Activated CD4-positive, alpha-beta T cell treated with anti-CD3 and anti-CD28 coated beads, Interleukin-10, Interleukin-2, amounts not matched to agents 100 ng/mL and 50 ng/mL, durations not matched to agents 16 hours and 8 hours (primary cell): Measurements from ENCODE around the gene SYNPO2L.
"Not testable (repeated sequence)": the region's sequence is repeated elsewhere in the genome, so short reads cannot be mapped to it uniquely, and the experiment has no call there.

Experiments
- DNase-seq: peaks from one replicate; pipeline ENCODE4 v3.0.0-alpha.2; 2020

SYNPO2L gene

DNA sequence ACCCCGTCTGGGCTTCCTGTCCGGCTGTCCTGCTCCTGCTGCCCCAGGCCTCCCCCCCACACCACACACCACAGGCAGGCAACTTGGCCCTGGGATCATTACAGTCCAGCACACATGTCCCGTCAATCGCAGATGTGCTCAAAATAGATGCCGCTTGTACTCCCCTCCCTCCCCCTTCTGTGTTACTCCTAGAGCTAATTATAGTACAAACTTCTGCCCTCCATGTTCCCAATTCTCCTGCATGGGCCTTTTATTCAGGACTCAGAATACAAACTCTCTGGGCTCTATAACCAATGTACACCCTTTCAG lies at the start of gene SYNPO2L:
Gene SYNPO2L, minus strand, starts transcription at position 40 of the 309 bp plus-strand sequence. CDS start 107 bp downstream, outside the sequence.
- DNase-seq, result no peak

DNA sequence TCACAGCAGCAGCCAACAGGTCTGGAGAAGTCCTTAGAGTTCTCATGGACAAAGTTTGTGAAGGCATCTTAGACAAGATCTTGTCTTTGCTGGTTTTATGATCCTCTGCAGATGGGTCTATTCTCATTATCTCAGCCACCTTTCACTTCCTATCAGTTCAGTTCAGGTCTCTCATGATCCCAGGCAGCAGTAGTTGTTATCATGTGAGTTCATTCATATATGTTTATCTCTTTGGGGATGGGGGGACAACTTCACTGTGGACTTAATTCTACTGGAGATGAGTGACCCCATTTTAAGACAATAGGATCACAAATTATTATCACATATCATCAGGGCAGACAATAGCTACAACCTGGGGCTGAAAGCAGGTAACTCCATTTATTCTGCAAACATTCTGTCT lies 48.1 kb upstream of the SYNPO2L start:
- not testable (repeated sequence) for DNase-seq

DNA sequence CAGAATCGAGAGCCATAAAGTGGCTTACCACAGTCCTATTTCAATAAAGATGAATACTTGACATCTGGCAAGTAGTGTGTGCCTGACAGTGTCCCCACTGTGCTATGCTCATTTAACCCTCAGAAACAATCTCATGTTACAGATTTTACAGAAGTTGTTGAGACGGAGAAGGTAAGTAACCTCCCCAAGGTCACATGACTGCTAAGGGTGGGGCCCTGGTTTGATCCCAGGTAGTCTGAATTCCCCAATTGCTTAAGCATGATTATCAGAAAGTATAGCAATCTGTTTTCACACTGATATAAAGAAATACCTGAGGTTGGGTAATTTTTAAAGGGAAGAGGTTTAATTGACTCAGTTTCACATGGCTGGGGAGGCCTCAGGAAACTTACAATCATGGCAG lies 43.0 kb upstream of the SYNPO2L start:
- DNase-seq, result not testable (repeated sequence)

DNA sequence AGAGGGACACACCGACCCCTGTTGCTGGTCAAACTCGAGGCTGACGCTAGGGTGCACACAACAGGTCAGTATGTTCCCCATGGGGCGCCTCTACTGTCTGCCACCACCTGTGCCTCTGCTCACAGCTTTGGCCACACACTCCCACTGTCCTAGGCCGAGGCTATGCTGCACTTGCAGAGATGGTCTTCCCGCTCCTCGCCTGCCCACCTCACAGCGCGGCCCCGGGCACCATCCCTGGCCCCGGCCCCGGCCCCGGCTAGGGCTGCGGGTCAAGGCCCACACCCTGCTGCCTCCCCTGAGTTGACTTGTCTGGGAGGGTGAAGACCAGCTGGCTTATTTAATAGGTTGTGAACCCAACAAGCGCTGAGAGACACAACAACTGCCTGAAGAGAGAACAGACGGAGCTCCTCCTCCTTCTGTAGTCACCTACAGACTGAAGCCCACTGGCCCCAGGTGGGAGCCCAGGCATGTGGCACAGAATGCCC lies 41.9 kb upstream of the SYNPO2L start, which contains the start of gene AGAP5:
Gene AGAP5, minus strand, starts transcription at position 435 of the 485 bp plus-strand sequence. Its CDS starts 354 bp downstream, at position 81.
- not testable (repeated sequence) for DNase-seq

- DNase-seq, result not testable (repeated sequence)
Measured at GRCh38 chr10:73695302-73695701, 39.5 kb upstream of the SYNPO2L start.

DNA sequence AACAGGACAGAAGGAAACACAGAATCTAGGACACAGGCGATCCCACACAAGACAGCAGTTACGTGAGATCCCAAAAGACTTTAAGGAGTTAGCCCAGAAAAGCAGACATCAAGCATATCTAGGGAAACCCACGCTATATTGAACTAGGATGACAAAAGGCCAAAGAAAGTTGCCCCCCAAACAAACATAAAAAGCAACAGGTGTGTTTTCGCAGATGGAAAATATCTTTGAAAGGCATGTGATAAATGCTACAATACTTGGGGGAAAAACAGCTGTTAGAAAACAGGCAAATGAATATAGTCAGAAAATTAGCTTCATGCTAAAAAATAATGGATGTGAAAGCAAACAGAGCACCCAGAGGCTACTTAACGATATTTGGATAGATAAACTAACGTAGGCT lies 34.9 kb upstream of the SYNPO2L start:
- DNase-seq, result not testable (repeated sequence)

GRCh38 chr10:73689596-73689995 lies 33.8 kb upstream of the SYNPO2L start:
- DNase-seq, result not testable (repeated sequence)

DNA sequence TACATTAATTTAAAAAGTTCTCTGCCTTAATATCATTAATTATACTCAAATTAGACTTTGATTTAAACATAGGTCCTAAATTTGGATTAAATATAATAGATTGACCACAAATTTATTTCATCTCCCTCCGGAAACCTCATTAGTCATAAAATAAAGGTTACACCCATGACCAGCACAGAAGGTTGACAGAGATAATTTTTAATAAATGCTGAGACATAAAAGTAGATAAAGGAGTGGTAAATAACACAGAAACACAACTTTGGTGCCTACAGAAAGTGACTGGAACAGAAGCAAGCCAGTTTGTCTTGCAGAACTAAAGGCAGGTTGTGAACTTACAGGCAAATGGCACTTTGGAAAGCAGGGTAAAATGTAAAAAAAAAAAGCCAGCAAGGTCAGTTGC lies 31.8 kb upstream of the SYNPO2L start:
- not testable (repeated sequence) for DNase-seq

DNA sequence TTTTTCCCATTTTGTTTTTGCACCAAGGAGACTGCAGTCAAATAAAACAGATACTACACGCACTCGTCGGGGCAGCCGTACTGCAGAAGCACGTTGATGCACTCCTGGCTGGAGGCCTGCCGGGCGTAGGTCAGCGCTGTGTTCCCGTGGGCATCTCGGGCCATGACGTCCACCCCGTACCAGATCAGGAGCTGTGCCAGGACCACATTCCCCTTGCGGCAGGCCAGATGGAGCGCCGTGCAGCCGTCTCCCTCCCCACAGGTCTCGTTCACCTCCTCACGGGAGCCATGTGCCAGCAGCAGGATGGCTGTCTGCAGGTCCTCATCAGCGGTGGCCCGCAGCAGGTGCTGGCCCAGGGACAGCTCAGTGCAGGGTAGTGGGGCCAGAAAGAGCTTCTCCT lies 18.7 kb upstream of the SYNPO2L start:
- DNase-seq, result not testable (repeated sequence)

DNA sequence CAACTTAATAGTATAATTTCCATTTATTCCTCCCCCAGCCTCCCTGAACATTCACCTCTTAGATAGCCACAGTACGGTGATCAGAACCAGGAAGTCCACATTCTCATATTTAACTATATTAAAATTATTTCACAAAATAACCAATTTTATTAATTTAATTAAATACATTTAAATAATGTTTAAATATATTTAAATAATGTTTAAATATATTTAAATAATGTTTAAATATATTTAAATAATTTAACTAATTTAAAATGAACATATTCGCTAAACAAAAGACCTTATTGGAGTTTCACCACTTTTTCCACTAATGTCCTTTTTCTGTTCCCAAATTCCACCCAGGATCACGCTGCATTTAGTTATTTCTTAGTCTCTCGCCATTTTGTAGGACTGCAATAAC lies 12.5 kb upstream of the SYNPO2L start:
- not testable (repeated sequence) for DNase-seq

DNA sequence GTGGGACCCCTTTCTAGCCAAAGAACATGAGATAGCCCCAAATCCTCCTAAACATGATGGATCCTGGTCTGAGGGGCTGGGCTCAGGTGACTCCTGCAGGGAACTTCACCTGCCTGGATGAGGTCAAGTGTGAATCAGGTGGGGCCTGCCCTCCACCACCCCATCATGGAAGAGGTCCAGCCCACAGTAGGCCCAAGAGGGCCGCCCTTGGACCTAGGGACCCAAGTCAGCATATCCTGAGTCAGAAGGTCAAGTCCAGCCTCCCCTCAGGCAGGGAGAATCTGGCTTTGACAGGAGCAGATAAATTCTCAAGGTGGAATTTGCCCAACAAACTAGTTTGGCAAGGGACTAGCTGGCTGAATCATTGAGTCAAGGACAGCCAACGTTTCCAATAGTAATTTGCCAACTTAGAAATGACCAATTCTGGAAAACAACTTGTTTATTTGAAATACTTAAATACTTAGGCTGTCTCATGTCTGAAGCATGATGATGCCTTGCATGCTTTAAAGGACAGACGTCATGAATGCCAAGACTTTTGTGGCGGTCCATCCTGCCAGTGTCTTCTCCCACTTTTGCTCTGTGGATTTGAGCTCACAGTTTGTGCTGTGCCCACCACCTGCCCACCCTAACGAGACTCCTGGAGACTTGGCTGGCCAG lies 10.5 kb upstream of the SYNPO2L start:
- DNase-seq, result not testable (repeated sequence)

DNA sequence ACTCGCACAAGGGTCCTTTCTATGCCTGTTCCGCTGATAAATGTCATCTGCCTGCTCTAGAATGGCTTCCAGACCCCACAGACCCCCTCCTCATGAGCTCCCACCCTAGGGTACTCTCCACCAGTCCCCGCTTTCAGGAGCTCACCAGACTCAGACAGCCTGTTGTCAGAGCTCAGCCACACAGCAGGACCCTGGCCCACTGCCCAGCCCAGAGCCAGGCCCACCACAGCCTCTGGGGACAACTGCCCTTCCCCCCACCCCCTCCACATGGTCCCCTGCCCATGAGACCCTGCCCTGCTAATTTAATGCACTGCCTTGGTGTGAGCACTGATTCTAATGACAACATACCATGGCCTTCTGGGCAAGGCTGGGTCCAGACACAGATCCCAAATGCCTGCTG lies 9.8 kb upstream of the SYNPO2L start:
- not testable (repeated sequence) for DNase-seq

DNA sequence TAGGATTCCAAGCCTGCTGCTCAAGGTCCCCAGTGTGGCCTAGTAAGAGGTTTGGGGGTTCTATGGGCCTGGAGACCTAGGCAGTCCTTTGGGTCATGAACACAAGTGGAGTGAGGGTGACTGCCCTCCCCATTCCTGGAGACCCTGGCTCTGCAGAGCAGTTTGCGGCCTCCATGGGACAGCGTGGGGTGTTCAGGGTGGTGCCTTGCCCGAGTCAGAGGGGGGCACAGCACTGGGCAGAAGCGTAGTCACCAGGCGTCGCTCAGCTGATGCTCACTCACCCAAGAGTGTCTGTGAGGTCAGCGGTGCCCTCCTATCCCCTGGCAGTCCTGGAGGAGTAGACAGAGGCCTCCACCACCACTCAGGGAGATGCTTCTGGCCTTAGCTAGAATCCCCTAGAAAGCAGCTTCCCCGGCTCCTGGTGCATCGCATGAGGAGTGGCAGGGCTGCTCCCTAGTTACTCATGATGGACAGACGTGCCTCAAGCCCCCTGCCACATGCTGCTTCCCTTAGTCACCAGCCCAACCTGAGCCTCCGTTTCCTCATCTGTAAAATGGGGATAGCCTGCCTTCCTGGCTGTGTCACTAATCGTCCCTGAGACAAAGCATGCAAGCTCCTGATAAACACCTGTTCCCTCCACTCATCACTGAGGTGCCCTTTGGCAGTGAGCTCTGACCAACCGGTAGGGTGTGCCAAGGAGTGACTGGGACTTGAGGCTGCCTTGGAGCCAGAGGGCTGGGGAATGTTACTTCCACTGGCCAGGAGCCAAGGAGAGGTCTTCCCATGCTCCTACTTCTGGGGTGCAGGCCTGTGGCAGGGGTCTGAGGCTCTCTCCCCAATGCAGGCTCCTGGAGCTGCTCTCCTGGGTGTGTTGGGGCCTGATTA lies 8.6 kb upstream of the SYNPO2L start:
- not testable (repeated sequence) for DNase-seq

GRCh38 chr10:73663621-73664020 lies 7.8 kb upstream of the SYNPO2L start:
- not testable (repeated sequence) for DNase-seq

DNA sequence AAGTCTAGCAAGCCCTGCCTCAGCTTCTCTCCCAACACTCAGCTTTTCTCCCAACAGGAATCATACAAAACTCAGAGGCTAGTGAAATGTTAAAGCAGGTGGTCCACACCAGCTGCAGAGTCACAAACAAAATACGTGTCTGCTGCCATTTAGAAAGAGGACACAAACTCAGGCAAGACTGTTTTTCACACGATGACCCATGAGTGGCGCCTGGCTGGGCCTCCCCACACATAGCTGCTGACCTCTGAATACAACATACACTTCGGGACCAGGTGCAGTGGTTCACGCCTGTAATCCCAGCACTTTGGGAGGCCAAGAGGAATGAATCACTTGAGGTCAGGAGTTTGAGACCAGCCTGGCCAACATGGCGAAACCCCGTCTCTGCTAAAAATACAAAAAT lies 6.9 kb upstream of the SYNPO2L start:
- not testable (repeated sequence) for DNase-seq

DNA sequence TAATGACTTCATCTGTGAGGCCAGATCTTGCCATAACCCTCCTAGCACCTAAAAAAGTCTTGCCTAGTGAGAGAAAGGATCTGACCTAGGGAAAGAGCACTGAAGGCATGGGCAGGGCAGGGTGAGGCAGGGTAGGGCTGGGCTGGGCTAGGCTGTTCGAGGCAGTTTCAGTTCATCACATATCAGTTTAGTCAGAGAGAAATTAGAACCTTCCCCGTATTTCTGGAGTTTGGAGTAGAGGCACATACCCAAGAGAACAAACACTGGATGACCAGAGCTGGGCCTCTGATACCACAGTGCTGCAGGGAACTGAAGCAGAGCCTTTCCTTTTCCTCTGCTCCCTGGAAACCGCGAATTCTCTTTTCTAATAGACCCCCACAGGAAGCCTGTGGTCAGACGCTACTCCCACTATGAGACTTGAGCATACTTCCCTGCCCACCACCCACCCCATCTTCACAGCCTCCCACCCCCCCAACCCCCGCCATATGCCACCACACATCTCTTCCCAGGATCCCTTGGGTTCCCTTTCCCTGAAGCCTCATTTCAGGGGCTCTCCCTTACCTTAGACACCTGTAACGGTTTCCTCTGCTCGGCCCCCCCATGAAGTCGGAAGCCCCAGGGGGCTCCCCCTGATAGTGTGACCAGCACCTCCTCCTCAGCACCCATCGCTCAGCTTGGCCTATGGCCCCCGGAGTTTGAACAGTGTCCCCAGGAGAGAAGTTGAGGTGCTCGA lies 406 bp downstream of the SYNPO2L start:
- no peak for DNase-seq

DNA sequence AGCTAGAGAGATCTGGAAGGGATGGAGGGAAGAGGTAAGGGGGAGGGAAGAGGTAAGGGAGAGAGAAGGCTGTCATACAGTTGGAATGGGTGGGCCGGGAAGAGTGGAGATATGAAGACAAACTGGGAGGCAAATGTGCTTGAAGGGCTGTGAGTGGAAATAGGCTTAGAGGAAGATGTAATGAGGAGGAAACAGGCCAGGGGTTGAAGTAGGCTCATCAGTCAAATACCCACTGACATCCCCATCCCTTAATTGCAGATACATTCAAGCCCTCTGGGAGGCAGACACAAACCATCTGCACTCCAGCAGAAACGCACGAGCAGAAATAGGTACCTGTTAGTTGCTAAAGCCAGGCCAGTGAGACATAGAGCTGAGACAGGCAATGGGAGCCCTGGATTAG lies 2.1 kb downstream of the SYNPO2L start:
- DNase-seq, result no peak

- no peak for DNase-seq
Measured at GRCh38 chr10:73653195-73653594, 2.6 kb downstream of the SYNPO2L start.

DNA sequence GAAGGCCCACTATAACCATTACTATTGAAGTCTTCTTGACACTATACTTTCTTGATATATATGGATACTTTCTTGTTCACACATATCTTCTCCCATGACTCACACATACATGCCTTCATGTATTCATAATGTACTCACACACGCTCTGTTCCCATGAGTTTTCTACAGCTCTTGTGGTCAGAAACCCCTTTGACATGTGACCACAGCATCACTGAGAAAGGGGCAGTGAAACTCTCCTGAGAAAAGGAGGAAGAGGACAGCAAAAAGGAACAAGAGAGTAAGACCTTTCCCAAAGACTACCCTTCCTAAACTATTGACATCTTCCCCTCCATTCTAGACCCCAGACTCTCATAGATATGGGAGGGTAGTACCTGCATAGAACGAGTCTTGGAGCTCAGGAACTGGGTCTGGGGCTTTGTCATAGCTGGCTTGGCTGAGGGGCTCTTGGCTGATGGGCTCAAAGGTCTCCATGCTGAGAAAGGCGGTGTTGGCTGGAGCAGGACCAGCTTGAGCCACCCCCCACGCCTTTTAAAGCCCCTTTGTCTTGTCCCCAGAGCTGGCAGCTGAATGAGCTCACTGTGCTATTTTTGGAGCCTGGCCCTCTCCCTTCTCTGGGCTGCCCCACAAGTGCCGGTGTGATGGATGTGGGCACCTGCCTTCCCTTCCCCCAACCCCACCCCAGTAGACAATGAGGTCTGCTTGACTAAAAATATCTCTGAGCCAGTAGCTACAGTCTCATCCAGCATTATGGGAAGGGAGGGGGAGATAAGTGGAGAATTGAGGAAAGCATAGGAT lies 5.1 kb downstream of the SYNPO2L start:
- peak; percentile 24 for DNase-seq

GRCh38 chr10:73649876-73650536 lies 5.8 kb downstream of the SYNPO2L start:
- DNase-seq, result no peak

DNA sequence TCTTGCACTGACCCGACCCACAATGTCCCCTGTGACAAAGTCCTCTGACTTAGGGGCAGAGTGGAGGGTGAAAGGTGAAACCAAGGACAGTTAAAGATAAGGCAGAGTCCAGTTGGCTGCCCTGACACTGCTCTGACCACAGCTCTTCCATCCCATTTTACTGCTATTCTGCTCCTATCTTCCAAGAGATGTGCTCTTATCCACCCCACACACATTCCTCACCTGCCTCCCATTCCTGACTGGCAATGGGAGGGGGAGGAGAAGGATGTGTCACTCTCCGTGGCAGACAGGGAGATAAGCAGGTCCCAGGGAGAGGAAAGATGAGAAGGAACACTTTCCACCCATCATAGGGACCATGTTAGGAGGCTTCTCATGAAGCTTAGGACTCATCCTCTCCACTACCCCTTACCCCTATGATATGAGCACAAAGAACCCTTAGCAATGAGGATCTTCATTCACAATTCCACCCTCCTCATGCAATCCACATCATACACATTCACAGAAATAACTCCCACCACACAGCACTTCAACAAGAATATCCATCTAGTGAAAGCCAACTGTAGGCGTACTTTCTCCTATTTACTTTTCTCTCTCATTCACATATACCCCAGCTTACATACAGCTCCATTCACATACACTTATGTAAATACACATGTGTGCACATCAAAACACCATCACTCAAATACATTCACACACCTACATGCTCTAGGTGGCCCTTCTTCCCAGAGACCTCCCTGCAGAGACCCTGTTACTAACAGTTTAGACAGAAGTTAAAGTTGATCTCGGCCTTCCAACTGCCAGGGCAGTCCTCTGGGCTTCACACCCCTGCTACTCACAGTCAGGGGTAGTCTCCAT lies 6.6 kb downstream of the SYNPO2L start:
- DNase-seq, result no peak
